Measurements from ENCODE around the gene EMC7.

GRCh38 chr15:34043391-34043790 is 58.3 kb downstream of the EMC7 start:
- TF ChIP-seq CTCF (optimal IDR thresholded peaks at IDR 0.05 in 1 of 3, IDR thresholded peaks at IDR 0.05 in 1 of 3, conservative IDR thresholded peaks at IDR 0.05 in 1 of 3; ENCODE audit: extremely low read depth in 1 of 3, insufficient read depth in 2 of 3, low read length in 3 of 3) (no peak), EZH2 (IDR thresholded peaks at IDR 0.05; ENCODE audit: low read length) (no peak)
